Caco-2 (cell line): ENCODE results near the gene TRAF3IP1. TPM values are rescaled to one million over a fixed set of nuclear protein-coding genes. Genes with fewer than 3 reads are reported as not detected.

Source experiments
- BruUV-seq: library from RNA; stranded (reverse); fragments of 400-500 nt; replicated peaks from 2 replicates; lab custom pipeline; 2021; lab: Mats Ljungman, UMichigan
- CTCF ChIA-PET: fragments of 300-600 bp; sonication (Branson Sonifier 250); formaldehyde crosslinking; loops from one replicate; lab custom pipeline; 2022; ENCODE audit warnings: antibody characterized with exemption; lab: Charles Lee
- POLR2A ChIA-PET: fragments of 300-600 bp; sonication (Branson Sonifier 250); formaldehyde crosslinking; loops from one replicate; lab custom pipeline; 2022; ENCODE audit warnings: antibody characterized with exemption; lab: Charles Lee
- DNase-seq, 2 experiments: peaks; one replicate each; pipeline versions ENCODE4 v3.0.0 to v3.0.0-alpha.2; 2020 to 2022
- H3K27me3 ChIP-seq: replicated peaks from 2 replicates; pipeline ENCODE4 v1.6.0; 2011; ENCODE audit warnings: low read length; ENCODE audit not compliant: control insufficient read depth, insufficient read depth
- H3K36me3 ChIP-seq: 2 replicates; pipeline ENCODE4 v1.5.1; 2011; ENCODE audit warnings: low read length; ENCODE audit not compliant: control insufficient read depth, insufficient read depth
- H3K4me1 ChIP-seq: fragments of 250-450 bp; sonication (Bioruptor Pico); 2 replicates; pipeline ENCODE4 v1.5.1; 2020; ENCODE audit warnings: mild to moderate bottlenecking
- H3K4me3 ChIP-seq: 2 replicates; pipeline ENCODE4 v1.5.1; 2011; ENCODE audit warnings: low read depth, mild to moderate bottlenecking, control low read depth, low read length
- H3K9me3 ChIP-seq: fragments of 250-450 bp; sonication (Bioruptor Pico); 2 replicates; pipeline ENCODE4 v1.5.1; 2020; ENCODE audit warnings: mild to moderate bottlenecking, moderate library complexity
- H3K27ac Mint-ChIP-seq: one replicate; pipeline ENCODE4 v1.8.0; 2022; ENCODE audit warnings: mixed read lengths; ENCODE audit not compliant: unreplicated experiment
- H3K27me3 Mint-ChIP-seq: one replicate; pipeline ENCODE4 v1.8.0; 2022; ENCODE audit warnings: mixed read lengths; ENCODE audit not compliant: insufficient read depth, unreplicated experiment
- H3K36me3 Mint-ChIP-seq: one replicate; pipeline ENCODE4 v1.8.0; 2022; ENCODE audit warnings: mild to moderate bottlenecking, mixed read lengths; ENCODE audit not compliant: insufficient read depth, unreplicated experiment
- H3K4me1 Mint-ChIP-seq: one replicate; pipeline ENCODE4 v1.8.0; 2022; ENCODE audit warnings: low read depth, mixed read lengths; ENCODE audit not compliant: unreplicated experiment
- H3K4me3 Mint-ChIP-seq: one replicate; pipeline ENCODE4 v1.8.0; 2022; ENCODE audit warnings: mild to moderate bottlenecking, moderate library complexity, mixed read lengths; ENCODE audit not compliant: unreplicated experiment
- H3K9me3 Mint-ChIP-seq: one replicate; pipeline ENCODE4 v1.8.0; 2022; ENCODE audit warnings: mixed read lengths; ENCODE audit not compliant: unreplicated experiment
- CTCF ChIP-seq, 2 experiments: fragments of 200-600 bp in 1 of 2; IDR thresholded peaks; 1 replicate in 1 of 2; 2 replicates in 1 of 2; pipeline versions ENCODE4 v1.5.1 to v1.8.0; 2011 to 2022; ENCODE audit warnings: antibody characterized with exemption in 1 of 2, control low read depth in 1 of 2, inconsistent platforms in 1 of 2, low read depth in 1 of 2, low read length in 1 of 2, mild to moderate bottlenecking in 1 of 2, moderate library complexity in 1 of 2; ENCODE audit not compliant: insufficient read depth in 1 of 2, severe bottlenecking in 1 of 2, unreplicated experiment in 1 of 2
- intact Hi-C: fragments of 100-400 bp; cut with micrococcal nuclease; formaldehyde crosslinking; loops from one replicate; pipeline ENCODE4 v1.10.0; 2022; ENCODE audit not compliant: unreplicated experiment
- total RNA-seq: library from RNA; stranded (reverse); gene quantifications from 2 replicates; pipeline ENCODE4 v1.2.3, GENCODE V29; 2022

Gene TRAF3IP1
- total RNA-seq, 1 experiment from 2014 or later: 7.4 TPM

GRCh38 chr2:238336151-238336550, 15.8 kb downstream of the TRAF3IP1 start:
- no TSS peak for BruUV-seq
- H3K36me3 Mint-ChIP-seq: peaks cover 6% of the 10 kb centered on the region
- DNase-seq: no peak
- no peak overlapping the region for H3K4me3 ChIP-seq
- no peaks in the 10 kb centered on the region for H3K27me3 ChIP-seq
- TF ChIP-seq CTCF (IDR thresholded peaks at IDR 0.05; ENCODE audit: insufficient read depth in 1 of 2, low read depth in 1 of 2, low read length in 1 of 2, severe bottlenecking in 1 of 2, unreplicated experiment in 1 of 2): no peak
- H3K27me3 Mint-ChIP-seq: no peaks in the 10 kb centered on the region
- H3K36me3 ChIP-seq: no peaks in the 10 kb centered on the region
- no peaks in the 10 kb centered on the region for H3K4me1 Mint-ChIP-seq
- ChIA-PET POLR2A (no interaction called here), CTCF (interaction anchor here (0.7 kb wide), 1 partner anchor 72 kb away, joined by 3 read pairs; no protein-coding TSS in a partner anchor)
- no peaks in the 10 kb centered on the region for H3K9me3 Mint-ChIP-seq
- H3K4me1 ChIP-seq: no peaks in the 10 kb centered on the region
- H3K4me3 Mint-ChIP-seq: no peak overlapping the region
- intact Hi-C loops: no loop called here
- no peak overlapping the region for H3K27ac Mint-ChIP-seq
- H3K9me3 ChIP-seq: no peaks in the 10 kb centered on the region

GRCh38 chr2:238336793-238337444, 16.6 kb downstream of the TRAF3IP1 start:
- no peak for TF ChIP-seq CTCF (IDR thresholded peaks at IDR 0.05; ENCODE audit: insufficient read depth in 1 of 2, low read depth in 1 of 2, low read length in 1 of 2, severe bottlenecking in 1 of 2, unreplicated experiment in 1 of 2)
- intact Hi-C loops: no loop called here
- no peak for DNase-seq
- Histone ChIP-seq H3K4me3 (no peak overlapping the region), H3K36me3 (no peaks in the 10 kb centered on the region), H3K27me3 (no peaks in the 10 kb centered on the region), H3K4me1 (no peaks in the 10 kb centered on the region), H3K9me3 (no peaks in the 10 kb centered on the region)
- BruUV-seq: no TSS peak
- Mint-ChIP-seq H3K4me3 (no peak overlapping the region), H3K27me3 (no peaks in the 10 kb centered on the region), H3K9me3 (no peaks in the 10 kb centered on the region), H3K4me1 (no peaks in the 10 kb centered on the region), H3K36me3 (peaks cover 6% of the 10 kb centered on the region), H3K27ac (no peak overlapping the region)
- POLR2A ChIA-PET: no interaction called here
- CTCF ChIA-PET: no interaction called here

GRCh38 chr2:238337846-238338245, 17.5 kb downstream of the TRAF3IP1 start:
- no peaks in the 10 kb centered on the region for H3K4me1 ChIP-seq
- no peak overlapping the region for H3K4me3 Mint-ChIP-seq
- no peak overlapping the region for H3K4me3 ChIP-seq
- TF ChIP-seq CTCF (IDR thresholded peaks at IDR 0.05; ENCODE audit: insufficient read depth in 1 of 2, low read depth in 1 of 2, low read length in 1 of 2, severe bottlenecking in 1 of 2, unreplicated experiment in 1 of 2): no peak
- H3K4me1 Mint-ChIP-seq: no peaks in the 10 kb centered on the region
- no peaks in the 10 kb centered on the region for H3K36me3 ChIP-seq
- BruUV-seq: no TSS peak
- no peaks in the 10 kb centered on the region for H3K9me3 Mint-ChIP-seq
- CTCF ChIA-PET: no interaction called here
- H3K9me3 ChIP-seq: no peaks in the 10 kb centered on the region
- no peaks in the 10 kb centered on the region for H3K27me3 ChIP-seq
- POLR2A ChIA-PET: no interaction called here
- peaks cover 6% of the 10 kb centered on the region for H3K36me3 Mint-ChIP-seq
- intact Hi-C loops: no loop called here
- no peak overlapping the region for H3K27ac Mint-ChIP-seq
- DNase-seq: no peak
- no peaks in the 10 kb centered on the region for H3K27me3 Mint-ChIP-seq
